ENCODE results near the gene BCAS3.

Gene BCAS3

DNA sequence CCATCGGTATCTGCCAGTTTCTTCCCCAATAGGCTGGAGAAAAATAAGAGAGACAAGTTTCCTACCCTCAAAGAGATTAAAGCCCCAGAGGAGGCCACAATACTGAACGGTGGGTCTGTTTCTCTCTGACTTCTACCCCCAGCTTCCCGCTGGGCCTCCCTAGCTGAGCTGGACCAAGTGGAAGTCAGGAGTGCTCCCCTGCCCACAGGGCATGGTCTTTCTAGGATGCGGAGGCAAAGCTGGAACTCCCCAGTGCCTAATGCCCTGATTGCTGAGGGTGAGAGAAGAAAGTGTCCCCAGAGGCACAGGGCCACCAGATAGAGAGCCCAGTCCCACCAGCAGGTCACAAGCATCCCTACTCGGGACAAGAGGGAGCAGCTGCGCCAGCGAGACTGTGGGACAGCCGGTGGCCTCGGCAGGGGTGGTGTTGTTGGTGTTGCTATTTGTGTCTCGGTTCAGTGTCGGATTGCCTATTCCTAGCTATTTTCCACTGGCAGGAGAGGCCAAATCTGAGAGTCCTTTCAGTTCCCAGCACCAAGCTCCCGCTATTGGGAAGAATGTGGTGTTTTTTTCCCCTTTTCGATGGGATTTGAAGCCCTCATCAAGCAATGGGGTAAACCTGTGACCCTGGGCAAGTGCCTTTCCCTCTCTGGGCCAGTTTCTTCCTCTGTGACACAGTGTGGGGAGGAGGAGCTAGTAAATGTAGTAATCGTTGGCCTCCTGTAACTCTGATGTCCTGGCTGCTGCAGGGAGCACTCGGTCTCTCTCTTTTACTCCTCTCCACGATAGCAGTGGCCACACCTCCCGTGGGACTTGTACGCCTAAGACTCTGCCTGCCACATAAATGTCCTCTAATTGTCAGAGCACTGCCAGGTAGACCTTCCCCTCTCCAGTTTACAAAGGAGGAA lies 699.5 kb downstream of the BCAS3 start:
- no peak for DNase-seq (ENCODE audit: low read depth)
- TF ChIP-seq, protein P1, sequence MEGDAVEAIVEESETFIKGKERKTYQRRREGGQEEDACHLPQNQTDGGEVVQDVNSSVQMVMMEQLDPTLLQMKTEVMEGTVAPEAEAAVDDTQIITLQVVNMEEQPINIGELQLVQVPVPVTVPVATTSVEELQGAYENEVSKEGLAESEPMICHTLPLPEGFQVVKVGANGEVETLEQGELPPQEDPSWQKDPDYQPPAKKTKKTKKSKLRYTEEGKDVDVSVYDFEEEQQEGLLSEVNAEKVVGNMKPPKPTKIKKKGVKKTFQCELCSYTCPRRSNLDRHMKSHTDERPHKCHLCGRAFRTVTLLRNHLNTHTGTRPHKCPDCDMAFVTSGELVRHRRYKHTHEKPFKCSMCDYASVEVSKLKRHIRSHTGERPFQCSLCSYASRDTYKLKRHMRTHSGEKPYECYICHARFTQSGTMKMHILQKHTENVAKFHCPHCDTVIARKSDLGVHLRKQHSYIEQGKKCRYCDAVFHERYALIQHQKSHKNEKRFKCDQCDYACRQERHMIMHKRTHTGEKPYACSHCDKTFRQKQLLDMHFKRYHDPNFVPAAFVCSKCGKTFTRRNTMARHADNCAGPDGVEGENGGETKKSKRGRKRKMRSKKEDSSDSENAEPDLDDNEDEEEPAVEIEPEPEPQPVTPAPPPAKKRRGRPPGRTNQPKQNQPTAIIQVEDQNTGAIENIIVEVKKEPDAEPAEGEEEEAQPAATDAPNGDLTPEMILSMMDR (IDR thresholded peaks at IDR 0.05; ENCODE audit: insufficient read depth, low read depth, low read length, missing control alignments): no peak
- no peak overlapping the region for H3K4me3 ChIP-seq (ENCODE audit: low read depth, low read length)

DNA sequence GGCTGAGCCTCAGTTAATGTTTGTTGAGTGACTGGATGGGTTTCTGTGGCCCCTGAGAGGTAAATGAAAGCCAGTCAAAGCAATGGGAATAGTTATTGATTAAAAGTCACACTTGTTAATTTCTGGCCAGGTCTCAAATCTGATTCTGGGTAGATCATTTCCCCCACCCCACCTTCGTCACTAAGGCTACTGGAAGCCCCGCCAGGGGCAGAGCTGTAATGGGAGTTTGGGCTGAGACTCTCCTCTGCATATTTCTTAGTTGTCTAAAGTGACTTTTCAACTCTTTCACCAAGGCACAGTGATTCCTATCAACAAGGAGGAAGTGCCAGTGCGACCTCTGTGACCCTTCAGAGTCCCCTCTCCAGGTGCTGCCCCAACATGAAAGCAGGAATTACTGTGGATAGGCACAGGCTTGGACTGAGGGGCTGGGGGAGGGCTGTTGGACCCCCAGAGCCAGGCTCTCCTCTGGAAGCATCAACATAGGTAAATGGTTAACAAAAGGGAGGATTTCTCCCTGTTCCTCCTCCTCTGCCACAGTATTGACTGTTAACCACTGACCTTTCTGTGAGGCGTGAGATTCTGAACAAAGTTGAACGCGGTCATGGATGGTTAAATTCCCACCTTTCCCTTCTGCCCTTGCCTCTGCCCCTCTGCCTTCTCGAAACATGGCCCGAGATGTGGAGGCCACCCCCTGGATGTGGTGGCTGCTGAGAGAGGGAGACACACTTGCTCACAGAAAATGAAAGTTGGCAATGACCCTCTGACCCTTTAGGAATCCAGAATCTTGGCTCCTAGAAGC lies 701.2 kb downstream of the BCAS3 start:
- DNase-seq (ENCODE audit: low read depth): no peak
- no peak overlapping the region for H3K4me3 ChIP-seq (ENCODE audit: low read depth, low read length)
- TF ChIP-seq, protein P1 (IDR thresholded peaks at IDR 0.05; ENCODE audit: insufficient read depth, low read depth, low read length, missing control alignments): no peak

DNA sequence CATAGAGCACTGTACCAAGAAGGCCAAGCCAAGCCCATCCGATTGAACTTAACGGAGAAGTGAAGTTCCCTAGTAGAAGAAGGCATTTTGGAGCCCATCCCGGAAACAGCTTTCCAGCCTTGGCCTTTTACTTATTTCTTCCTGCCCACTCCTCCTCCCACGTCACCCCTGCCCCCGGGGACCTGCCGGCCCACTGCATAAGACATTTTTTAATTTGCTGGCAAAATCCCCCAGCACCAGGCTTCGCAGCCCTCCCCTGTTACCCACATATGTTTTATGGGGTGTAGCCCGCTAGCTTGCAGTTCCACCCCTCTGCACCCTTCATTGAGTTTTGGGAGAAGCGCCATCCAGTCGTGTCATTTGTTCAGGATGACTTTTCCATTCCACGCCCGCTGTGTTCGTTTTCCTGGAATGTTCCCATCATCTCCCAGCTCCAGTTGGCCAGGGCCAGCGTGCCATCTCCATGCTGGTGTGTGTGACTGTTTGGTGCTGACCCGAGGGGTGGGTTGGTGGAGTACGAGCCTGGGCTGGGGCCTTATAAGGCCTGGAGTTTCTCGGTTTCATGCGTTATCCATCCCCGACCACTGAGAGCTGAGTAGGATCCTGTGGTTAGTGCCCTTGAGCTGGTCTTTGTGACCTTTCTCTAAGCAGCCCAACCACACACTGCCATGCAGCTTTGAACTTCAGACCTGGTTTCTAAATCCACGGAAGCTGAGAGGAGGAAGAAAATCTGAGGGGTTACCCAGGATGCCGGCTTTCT lies 702.0 kb downstream of the BCAS3 start:
- no peak for DNase-seq (ENCODE audit: low read depth)
- no peak overlapping the region for H3K4me3 ChIP-seq (ENCODE audit: low read depth, low read length)
- TF ChIP-seq, protein P1 (IDR thresholded peaks at IDR 0.05; ENCODE audit: insufficient read depth, low read depth, low read length, missing control alignments): no peak

DNA sequence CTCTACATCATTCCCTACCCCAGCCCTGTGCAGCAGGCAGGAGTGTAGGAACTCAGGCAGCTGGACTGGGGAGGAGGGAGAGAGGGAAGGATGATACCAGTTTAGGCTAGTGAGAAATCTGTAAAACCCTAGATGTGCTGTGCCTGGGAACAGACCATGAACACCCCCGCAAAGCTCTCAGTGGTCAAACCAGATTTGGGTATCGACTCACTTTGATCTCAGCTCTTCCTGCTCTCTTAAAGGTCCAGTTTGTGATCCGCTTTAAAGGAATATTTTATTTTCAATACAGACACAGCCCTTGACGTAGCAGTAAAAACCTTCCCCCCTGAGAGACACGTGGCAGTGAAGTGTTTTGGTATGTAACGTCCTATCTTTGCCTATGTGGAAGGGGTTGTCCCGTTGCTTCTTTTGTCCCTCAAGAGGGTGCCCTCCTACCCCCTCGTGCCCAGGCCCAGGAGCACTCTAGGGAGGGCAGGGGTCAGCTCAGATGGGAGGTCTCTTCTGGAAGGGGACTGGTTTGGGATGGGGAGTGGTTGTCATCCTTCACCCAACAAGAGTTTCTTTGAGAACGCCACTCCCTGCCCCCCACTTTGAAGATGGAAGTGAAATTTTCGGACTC lies 702.7 kb downstream of the BCAS3 start:
- TF ChIP-seq, protein P1 (IDR thresholded peaks at IDR 0.05; ENCODE audit: insufficient read depth, low read depth, low read length, missing control alignments): no peak
- no peak for DNase-seq (ENCODE audit: low read depth)
- no peak overlapping the region for H3K4me3 ChIP-seq (ENCODE audit: low read depth, low read length)

DNA sequence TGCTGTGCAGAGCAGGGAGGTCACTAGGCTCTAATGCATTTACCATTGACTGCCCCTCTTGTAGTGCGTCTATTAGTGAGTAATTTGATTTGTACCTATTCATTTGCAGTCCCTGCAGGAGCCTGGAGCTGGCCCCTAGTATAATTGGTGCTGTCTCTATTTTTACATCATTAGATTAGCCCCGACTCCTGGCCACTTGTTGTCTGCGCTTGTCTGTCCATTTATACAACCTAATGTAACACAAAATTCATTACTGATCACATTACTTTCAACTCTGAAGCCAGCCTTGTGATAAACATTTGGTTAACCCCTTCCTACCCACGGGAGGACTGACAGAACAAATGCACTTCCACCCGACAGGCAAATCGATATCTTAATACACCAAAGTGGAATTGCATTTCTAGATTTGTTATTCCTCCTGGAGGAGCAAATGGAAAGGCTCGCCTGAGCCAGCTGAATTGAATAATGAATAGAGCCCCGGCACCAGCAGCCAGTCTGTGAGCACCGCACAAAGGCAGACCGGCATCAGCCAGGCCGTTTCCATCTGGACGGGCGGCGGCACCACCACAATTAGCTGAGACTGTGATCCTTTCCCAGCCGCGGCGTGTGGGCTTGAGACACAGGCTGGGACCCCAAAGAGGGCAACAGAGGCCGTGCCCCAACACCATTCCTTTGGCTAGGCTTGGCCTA lies 703.3 kb downstream of the BCAS3 start:
- no peak overlapping the region for H3K4me3 ChIP-seq (ENCODE audit: low read depth, low read length)
- DNase-seq (ENCODE audit: low read depth): no peak
- TF ChIP-seq, protein P1 (IDR thresholded peaks at IDR 0.05; ENCODE audit: insufficient read depth, low read depth, low read length, missing control alignments): no peak

DNA sequence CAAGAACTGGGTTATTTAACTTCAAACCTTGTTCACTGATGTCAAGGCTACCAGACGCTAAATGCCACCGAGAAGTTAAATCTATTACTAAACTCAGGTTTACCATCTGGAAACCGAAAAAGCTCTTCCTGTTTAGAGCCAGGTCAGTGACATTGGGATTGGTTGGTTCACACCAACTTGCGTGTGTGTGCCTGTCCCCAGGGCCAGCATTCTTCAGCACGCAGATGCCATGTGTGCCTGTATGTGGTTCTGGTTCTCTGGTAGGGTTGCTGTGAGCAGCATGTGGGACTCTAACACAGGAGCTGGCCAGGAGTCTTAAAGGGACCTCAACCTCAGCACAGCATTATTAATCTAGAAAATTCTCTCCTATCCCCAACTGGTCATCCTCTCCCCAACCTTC lies 703.9 kb downstream of the BCAS3 start:
- no peak overlapping the region for H3K4me3 ChIP-seq (ENCODE audit: low read depth, low read length)
- TF ChIP-seq, protein P1 (IDR thresholded peaks at IDR 0.05; ENCODE audit: insufficient read depth, low read depth, low read length, missing control alignments): no peak
- no peak for DNase-seq (ENCODE audit: low read depth)

Data from GM12865 (cell line).